GM21619 (cell line): Measurements from ENCODE around the gene TCEAL5.
A peak's percentile ranks its signal among the peaks of the same experiment; 100 is the strongest.
"Not testable (repeated sequence)": the region's sequence is repeated elsewhere in the genome, so short reads cannot be mapped to it uniquely, and the experiment has no call there.

Source experiments
- ATAC-seq: cut with Tn5 transposase; IDR thresholded peaks from one replicate; pipeline ENCODE4 v1.9.1; 2021; ENCODE audit not compliant: unreplicated experiment

Gene TCEAL5, protein sequence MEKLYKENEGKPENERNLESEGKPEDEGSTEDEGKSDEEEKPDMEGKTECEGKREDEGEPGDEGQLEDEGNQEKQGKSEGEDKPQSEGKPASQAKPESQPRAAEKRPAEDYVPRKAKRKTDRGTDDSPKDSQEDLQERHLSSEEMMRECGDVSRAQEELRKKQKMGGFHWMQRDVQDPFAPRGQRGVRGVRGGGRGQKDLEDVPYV

DNA sequence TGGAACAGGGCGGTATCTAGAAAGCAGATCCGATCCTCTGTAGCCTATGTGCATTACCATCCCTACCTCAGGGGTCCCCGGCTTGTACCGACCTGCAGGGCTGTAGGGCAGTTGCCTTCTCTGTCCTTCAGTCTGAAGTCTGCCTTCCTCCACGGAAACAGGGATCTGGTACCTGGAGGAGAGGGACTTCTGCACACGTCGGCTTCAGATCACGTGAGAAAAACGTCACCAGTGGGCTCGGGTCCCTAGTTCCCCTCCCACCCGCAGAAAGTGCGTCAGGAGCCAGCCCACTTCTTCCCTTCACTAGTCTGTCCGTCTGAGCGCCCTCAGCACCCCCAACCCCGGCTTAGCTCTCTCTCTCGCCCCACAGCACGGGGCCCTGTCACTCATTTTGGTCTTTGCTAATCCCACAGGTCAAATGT, at the start of gene TCEAL5:
Gene TCEAL5 (minus strand): TSS at position 170 of the 422 bp plus-strand sequence. CDS start 2,187 bp downstream, outside the sequence.
- no peak for ATAC-seq

DNA sequence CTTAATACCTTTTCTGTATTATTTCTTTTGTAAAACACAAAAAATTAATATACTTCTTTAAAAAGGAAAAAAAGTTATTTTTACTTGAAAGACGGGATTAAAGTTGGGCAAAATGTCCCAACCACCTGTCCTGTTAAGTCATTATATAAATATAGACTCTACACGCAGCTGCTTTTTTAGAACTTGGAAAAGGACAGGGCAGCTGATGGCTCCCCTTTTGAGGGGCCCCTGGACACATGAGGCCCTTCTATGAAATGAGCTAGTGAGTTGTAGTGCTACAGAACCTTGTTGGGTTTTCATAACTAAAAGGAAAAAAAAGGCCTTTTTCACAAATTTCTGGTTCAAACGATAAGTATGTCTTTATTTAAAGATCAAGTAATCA, 34.8 kb upstream of the TCEAL5 start:
- no peak for ATAC-seq

GRCh38 chrX:103310555-103311398, 34.2 kb upstream of the TCEAL5 start, which contains the start of gene BEX2:
Gene BEX2, minus strand, starts transcription at chrX:103310990. Its CDS starts 1,014 bp downstream, at chrX:103309976.
- ATAC-seq: peak; percentile 98

DNA sequence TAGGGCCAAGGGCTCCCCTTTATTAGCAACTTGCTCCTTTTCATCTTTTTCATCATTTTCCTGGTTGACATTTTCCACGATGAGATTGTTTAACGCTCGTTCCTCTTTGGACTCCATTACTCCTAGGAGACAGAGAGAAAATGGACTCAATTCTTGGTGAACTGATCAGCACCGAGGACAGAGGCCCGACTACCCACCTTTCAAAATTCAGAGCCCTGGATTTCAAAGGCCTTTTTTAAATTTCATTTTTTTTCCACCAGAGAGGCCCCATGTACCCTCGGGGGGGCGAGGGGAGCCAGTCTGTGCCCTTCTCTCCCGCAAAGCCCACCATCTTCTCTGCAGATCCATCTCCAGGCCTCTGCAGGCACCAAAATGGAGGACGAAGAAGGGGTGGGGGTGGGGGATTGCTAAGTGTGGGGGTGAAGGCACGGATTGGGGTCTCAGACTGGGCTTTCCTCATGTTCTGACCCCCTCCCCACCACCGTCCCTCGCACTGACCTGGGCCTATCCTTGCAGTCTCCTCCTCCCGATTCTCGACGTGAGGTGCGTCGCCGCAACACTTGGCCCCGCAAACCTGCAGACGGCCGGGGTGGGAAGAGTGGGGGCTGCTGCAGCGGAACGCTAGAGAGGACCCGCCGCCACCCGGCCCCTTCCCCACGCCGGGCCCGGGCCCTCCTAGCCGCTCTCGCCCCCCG, 33.5 kb upstream of the TCEAL5 start:
- no peak for ATAC-seq

DNA sequence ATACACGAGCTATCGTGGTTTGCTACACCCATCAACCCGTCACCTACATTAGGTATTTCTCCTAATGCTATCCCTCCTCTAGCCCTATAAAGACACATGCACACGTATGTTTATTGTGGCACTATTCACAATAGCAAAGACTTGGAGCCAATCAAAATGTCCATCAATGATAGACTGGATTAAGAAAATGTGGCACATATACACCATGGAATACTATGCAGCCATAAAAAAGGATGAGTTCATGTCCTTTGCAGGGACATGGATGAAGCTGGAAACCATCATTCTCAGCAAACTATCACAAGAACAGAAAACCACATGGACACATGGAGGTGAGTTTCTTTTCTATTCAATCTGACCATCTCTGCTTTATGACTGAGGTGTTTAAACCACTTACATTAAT, 29.1 kb upstream of the TCEAL5 start:
- ATAC-seq: not testable (repeated sequence)

GRCh38 chrX:103304705-103305104, 28.2 kb upstream of the TCEAL5 start:
- ATAC-seq: no peak

DNA sequence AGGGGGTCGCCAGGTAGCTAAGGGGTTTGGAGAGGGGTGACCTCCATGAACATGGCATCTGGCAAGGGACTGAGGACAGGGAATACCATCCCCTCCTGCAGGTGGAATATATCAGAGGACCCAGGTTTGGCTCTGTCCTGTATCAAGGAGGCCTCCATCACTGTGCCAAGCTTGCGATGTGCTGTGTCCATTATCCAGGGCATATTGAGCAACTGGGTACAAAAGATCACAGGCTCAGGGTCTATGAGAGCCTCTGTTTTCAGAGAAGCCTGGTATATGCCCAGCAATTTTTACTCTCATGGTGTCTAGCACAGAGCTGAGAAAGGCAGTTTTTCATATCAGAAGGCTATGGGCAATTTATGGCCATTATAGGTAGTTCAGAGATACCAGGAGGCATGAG, 16.6 kb upstream of the TCEAL5 start:
- ATAC-seq: no peak

DNA sequence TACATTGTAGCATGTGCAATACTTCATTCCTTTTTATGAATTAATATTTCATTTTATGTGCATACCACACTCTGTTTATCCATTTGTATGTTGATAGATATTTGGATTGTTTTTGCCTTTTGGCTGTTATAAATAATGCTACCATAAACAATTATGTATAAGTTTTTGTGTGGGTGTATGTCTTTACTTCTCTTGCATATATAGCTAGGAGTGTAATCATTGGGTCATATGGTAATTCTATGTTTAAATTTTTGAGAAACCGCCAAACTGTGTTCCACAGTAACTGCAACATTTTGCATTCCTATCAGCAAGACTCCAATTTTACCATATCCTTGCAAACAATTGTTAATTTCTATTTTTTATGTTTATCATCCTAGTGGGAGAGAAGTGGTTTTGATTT, 3.1 kb upstream of the TCEAL5 start:
- no peak for ATAC-seq

DNA sequence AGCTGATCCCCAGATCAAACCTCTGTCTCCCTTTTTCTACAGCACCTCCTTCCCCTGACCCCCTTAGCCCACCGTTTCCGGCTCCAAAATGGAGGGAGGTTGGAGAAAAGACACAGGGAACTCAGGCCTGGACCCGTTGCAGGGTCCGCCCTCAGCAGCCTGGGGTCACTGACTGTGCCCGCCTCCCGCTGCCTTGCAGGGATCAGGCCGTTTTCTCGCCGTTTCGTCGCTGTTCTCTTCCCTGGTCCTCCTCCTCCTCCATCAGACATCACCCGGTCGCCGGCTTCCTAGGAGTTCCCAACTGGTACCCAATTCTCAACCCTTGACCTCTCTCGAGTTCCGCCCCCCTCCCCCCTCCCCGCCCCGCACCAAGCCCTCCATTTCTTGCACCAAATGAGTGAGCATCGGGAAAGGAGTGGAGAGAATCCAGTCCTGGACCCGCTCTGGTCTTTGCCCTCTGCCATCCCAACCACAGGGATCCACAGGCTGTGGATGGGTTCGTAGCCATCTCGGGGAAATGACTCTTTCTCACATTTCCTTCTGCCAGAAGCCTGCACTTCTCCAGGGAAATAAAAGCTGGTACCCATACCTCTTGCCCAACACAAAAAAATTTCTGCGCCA, 493 bp downstream of the TCEAL5 start:
- ATAC-seq: no peak

- no peak for ATAC-seq
Measured at GRCh38 chrX:103274284-103274683, 2.3 kb downstream of the TCEAL5 start.

DNA sequence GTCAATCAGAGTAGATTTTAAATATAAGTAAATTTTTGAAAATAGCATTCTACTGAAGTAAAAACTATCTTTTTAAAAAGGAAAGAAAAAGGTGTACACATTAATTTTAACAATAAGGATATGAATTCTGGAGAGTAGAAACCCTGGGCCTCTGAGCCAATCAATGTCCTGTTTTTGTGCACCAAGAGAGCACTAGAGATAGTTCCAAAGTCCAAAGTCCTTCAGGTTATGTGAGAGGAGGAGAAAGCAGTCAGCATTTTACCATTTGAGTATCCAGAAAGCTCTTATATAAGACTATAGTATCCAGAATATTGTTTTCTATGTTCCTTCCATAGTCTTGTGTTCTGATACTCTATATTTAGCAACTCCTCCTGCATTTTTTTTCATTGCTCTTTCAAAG, 18.3 kb downstream of the TCEAL5 start:
- no peak for ATAC-seq

GRCh38 chrX:103256651-103257050, 19.9 kb downstream of the TCEAL5 start:
- ATAC-seq: no peak

DNA sequence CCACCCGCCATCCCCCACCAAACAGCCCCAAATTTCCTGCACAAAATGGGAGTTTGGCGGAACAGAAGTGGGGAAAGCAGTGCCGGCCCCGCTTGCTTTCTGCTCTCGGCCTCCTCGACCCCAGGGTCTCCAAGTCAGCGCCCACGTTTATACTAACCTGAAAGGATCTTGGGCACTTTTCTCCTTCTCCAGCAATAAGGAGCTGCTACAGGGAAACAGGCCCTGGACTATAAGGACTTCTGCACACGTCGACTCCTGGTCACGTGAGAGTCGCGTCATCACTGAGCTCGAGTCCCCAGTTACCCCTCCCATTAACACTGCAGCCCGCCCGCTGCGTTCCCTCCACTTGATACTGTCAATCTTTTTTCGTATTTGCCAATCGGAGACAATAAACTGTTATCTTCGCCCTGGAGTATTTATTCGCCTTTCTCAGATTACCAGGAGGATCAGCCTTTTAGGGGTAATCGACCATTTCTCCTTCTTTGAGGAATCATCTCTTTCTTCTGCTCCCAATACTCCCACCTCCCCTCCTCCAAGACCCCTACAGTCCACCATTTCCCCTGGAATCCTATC, 21.5 kb downstream of the TCEAL5 start, which contains the start of gene TCEAL8:
Gene TCEAL8 (minus strand): TSS at position 235 of the 573 bp plus-strand sequence. CDS start 1,176 bp downstream, outside the sequence.
- ATAC-seq: peak; percentile 97

DNA sequence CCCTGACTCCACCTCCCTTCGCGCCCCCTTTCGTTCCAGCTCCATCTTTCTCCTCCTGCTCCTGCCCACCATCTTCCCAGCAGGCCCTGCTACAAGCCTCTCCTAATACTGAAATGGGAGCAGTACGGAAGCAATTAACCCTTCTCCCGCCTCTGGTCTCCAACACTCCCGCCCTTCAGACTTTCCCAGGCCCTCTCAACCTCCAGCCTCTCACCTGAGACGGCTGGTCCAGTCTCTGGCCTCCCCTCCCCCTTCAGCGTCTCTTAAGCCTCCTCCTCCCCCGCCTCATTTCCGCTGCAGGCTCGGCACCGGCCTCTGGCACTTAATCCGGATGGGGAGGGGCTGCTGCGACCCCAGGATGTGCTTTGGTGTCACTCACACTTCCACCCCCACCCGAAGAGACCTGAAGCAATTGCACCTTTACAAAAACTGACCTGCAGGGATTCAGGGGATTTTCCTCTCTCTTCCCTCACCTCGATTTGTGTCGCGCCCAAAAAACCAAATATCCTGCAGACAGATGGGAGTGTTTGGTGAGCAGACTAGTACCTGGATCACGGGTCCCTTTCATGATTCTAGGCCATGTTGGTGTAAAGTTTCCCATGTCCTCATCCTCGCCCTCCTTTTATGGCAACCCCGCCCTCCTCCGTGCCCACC, 22.3 kb downstream of the TCEAL5 start:
- peak; percentile 57 for ATAC-seq

- no peak for ATAC-seq
Measured at GRCh38 chrX:103253608-103254007, 22.9 kb downstream of the TCEAL5 start.

- ATAC-seq: no peak
Measured at GRCh38 chrX:103250977-103251376, 25.6 kb downstream of the TCEAL5 start.

GRCh38 chrX:103249805-103250204, 26.7 kb downstream of the TCEAL5 start:
- no peak for ATAC-seq

DNA sequence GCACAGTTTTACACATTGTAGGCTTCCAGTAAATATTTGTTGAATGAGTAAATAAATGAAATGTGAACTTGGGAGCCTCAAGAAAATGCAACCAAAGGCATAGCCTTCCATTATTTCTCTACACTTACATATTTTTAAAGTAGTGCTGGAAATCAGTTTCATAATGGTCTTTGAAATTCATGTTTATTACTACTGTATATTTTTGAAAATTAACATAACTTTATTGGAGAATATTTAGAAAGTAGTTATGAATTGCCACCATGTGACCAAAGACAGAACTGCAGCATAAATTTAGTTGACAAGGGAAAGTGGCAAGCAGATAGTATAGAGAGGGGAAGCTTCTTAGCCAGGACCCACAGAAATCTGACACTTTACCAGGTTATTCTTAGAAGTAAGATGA, 28.0 kb downstream of the TCEAL5 start:
- no peak for ATAC-seq

DNA sequence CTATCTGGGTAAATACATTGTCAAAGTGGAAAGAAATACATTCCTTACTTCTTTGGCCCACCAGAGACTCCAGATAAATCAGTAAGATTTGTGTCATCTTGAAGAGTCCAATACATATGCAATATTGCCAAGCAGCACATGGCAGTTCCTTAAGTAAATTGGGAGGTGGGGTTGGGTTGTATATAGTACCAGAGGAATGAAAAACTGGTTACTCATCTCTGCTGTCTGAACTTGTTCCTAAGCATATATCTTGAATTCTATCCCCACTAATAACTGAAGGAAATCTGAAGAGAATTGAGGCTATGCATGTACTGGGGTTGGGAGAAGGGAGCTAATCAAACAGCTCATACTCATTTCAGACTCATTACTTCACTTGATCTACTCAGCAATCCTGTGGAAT, 36.4 kb downstream of the TCEAL5 start:
- no peak for ATAC-seq

DNA sequence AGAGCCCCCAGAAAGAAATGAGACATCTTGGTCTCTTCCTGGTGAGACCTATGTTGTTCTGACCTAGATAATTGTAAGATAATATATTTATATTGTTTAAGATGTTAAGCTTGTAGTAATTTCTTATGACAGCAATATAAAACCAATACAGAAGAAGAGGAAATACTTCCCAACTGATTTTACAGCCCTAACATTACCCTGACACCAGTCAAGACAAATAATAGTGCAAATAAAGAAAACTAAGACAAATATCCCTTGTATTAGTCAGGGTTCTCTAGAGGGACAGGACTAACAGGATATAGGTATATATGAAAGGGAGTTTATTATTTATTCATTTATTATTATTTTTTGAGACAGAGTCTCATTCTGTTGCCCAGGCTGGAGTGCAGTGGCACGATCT, 40.3 kb downstream of the TCEAL5 start:
- no peak for ATAC-seq
